LNCaP clone FGC (cell line): ENCODE measurements around the gene TTLL9.

Experiments
- DNase-seq: peaks from one replicate; pipeline ENCODE4 v3.0.0-alpha.2; 2011; ENCODE audit warnings: low read depth
- H3K4me3 ChIP-seq: 2 replicates; pipeline ENCODE4 v1.5.1; 2011; ENCODE audit warnings: mild to moderate bottlenecking, low read depth, low read length, control low read depth
- TF ChIP-seq, protein P1 (sequence below): IDR thresholded peaks from 2 replicates; pipeline ENCODE4 v1.5.1; 2012; ENCODE audit warnings: mild to moderate bottlenecking; ENCODE audit not compliant: control insufficient read depth, insufficient read depth; ENCODE audit errors: extremely low read depth

The TTLL9 gene

GRCh38 chr20:31849306-31849930 lies 21.0 kb upstream of the TTLL9 start:
- TF ChIP-seq, protein P1, sequence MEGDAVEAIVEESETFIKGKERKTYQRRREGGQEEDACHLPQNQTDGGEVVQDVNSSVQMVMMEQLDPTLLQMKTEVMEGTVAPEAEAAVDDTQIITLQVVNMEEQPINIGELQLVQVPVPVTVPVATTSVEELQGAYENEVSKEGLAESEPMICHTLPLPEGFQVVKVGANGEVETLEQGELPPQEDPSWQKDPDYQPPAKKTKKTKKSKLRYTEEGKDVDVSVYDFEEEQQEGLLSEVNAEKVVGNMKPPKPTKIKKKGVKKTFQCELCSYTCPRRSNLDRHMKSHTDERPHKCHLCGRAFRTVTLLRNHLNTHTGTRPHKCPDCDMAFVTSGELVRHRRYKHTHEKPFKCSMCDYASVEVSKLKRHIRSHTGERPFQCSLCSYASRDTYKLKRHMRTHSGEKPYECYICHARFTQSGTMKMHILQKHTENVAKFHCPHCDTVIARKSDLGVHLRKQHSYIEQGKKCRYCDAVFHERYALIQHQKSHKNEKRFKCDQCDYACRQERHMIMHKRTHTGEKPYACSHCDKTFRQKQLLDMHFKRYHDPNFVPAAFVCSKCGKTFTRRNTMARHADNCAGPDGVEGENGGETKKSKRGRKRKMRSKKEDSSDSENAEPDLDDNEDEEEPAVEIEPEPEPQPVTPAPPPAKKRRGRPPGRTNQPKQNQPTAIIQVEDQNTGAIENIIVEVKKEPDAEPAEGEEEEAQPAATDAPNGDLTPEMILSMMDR = no peak
- no peak for DNase-seq
- H3K4me3 ChIP-seq = no peak overlapping the region

GRCh38 chr20:31851240-31851955 lies 19.0 kb upstream of the TTLL9 start:
- H3K4me3 ChIP-seq = no peak overlapping the region
- no peak for DNase-seq
- TF ChIP-seq, protein P1 = no peak

DNA sequence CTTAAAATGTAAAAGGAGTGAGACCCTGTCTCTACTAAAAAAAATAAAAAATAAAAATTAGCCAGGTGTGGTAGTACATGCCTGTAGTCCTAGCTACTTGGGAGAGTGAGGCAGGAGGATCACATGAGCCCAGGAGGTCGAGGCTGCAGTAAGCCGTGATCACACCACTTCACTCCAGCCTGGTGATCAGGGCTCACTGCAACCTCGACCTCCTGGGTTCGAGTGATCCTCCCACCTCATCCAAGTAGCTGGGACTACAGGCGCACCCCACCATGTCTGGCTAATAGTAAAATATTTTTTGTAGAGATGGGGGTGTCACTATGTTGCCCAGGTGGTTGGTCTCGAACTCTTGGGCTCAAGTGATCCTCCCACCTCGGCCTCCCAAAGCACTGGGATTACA lies 17.0 kb upstream of the TTLL9 start:
- TF ChIP-seq, protein P1 = no peak
- H3K4me3 ChIP-seq = no peak overlapping the region
- no peak for DNase-seq

DNA sequence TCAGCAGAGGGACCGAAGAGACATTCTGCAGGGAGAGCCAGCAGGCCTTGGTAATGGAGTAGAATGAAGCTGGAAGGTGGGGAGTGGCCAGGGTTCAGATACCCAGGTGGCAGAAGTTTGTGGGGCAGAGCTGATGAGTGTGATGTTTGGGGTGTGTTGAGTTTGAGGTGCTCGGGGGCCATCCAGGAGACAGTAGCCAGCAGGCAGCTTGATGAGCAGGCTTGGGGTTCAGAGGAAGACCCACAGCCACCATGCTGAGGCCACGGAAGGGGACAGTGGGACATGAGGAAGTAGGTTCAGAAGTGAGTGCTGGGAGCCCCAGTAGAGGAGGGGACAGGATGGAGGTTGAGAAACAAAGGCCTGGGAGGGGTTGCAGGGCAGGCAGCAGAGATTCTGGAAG lies 13.9 kb upstream of the TTLL9 start:
- TF ChIP-seq, protein P1 = no peak
- no peak for DNase-seq
- no peak overlapping the region for H3K4me3 ChIP-seq

- TF ChIP-seq, protein P1 = no peak
- DNase-seq = no peak
- H3K4me3 ChIP-seq = no peak overlapping the region
These were observed 12.3 kb upstream of the TTLL9 start for GRCh38 chr20:31857861-31858759.

DNA sequence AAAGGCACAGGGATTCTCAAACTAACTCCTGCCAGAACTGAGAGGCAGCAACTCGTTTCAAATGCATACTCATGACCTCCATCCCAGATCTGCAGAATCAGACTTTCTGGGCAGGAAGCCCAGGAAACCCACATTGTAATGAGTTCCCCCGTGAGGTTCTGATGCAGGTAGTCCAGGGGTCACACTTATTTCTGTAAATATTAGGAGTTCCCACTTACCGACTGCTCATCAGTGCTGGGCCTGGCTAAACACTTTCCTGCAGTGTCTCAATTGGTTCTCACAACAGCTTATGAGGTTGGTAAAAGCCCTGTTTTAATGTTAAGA lies 11.7 kb upstream of the TTLL9 start:
- no peak for DNase-seq
- TF ChIP-seq, protein P1 = no peak
- no peak overlapping the region for H3K4me3 ChIP-seq
